Measurements from ENCODE around the gene SRGAP2B.
"Not testable (repeated sequence)": the region's sequence is repeated elsewhere in the genome, so short reads cannot be mapped to it uniquely, and the experiment has no call there.

DNA sequence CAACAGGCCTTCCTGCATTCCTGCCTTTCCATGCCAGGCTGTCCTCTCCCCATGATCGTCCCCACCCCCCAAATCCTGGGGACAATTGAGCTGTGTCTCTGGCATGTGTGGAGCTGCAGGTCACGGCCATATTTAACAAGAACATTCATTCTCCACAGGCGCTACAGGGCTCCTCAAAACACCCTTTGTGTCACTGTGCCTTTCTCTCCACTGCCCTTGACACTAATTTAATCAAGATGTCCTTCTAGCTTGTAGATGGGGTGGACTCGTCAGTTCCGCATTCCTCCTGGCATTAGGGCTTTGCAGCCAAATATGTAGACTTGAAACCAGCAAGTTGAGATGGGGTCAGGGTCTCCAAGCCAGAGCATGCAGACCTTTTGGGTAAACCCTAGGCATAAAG, 163.0 kb downstream of the SRGAP2B start:
- TF ChIP-seq, protein P1, sequence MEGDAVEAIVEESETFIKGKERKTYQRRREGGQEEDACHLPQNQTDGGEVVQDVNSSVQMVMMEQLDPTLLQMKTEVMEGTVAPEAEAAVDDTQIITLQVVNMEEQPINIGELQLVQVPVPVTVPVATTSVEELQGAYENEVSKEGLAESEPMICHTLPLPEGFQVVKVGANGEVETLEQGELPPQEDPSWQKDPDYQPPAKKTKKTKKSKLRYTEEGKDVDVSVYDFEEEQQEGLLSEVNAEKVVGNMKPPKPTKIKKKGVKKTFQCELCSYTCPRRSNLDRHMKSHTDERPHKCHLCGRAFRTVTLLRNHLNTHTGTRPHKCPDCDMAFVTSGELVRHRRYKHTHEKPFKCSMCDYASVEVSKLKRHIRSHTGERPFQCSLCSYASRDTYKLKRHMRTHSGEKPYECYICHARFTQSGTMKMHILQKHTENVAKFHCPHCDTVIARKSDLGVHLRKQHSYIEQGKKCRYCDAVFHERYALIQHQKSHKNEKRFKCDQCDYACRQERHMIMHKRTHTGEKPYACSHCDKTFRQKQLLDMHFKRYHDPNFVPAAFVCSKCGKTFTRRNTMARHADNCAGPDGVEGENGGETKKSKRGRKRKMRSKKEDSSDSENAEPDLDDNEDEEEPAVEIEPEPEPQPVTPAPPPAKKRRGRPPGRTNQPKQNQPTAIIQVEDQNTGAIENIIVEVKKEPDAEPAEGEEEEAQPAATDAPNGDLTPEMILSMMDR (IDR thresholded peaks at IDR 0.05): not testable (repeated sequence)
- TF ChIP-seq POLR2A (IDR thresholded peaks at IDR 0.05): not testable (repeated sequence)
